ENCODE data around the gene ANAPC16. TPM values are rescaled to one million over a fixed set of nuclear protein-coding genes. Genes with fewer than 3 reads are reported as not detected.
A peak's percentile ranks its signal among the peaks of the same experiment; 100 is the strongest.

The ANAPC16 gene
- total and polyA plus RNA-seq, 2 experiments from 2014 or later, result 77.5 to 126 TPM

- no peak for TF ChIP-seq NANOG (IDR thresholded peaks at IDR 0.05; ENCODE audit: borderline replicate concordance)
Measured at GRCh38 chr10:72270607-72271281, 54.9 kb downstream of the ANAPC16 start (continued).

DNA sequence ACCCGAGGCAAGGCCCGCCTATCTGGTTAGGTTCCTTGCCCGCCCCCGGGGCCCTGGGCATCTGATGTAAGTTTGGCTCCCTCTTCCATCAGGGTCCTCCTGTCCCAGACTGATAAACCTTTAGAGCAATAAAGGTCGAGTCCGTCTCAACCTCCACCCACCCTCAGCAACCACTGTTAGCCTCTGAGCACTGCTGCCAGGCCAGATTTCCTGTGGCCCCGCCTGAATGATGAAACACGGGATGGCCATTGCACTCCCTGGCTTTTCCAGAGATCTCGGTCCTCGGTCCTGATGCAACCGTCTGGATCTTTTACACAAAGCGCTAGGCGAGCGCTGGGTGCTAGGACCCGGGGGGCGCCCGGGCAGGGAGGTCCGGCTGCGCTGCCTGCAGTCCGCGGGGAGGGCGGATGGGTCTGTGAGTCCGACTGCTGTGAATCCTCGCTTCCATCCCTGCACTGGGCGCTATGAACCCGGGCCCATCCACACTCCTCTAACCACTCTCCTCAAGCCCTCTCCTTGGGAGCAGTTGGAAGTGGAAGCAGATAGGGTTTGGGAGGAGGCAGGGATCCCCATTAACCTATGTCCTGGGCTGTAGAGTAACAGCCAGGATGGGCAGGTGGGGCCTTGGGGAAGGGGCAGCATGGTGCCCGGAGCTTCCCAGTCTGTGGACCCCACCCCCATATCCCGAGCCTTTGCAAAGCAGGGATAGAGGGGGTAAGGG lies 57.0 kb downstream of the ANAPC16 start:
- peaks cover 37% of the 10 kb centered on the region for H3K4me1 ChIP-seq (ENCODE audit: insufficient read depth)
- Mint-ChIP-seq H3K36me3 (ENCODE audit: low read depth) (peaks cover 39% of the 10 kb centered on the region), H3K9me3 (no peaks in the 10 kb centered on the region; the same call in 2 of the 3 replicates), H3K4me3 (peak overlapping the region; percentile 92), H3K4me1 (peaks cover 46% of the 10 kb centered on the region), H3K27ac (peak overlapping the region; percentile 100), H3K27me3 (ENCODE audit: insufficient read depth, low read depth, poor library complexity) (peaks cover 24% of the 10 kb centered on the region)
- H3K27ac ChIP-seq (ENCODE audit: low read depth), result peak overlapping the region; percentile 99
- peaks cover 23% of the 10 kb centered on the region for H3F3A ChIP-seq (replicated peaks; ENCODE audit: low read depth)
- H3K4me2 ChIP-seq, result peak overlapping the region; percentile 94
- peaks cover 10% of the 10 kb centered on the region for H4K20me1 ChIP-seq (replicated peaks; ENCODE audit: insufficient read depth)
- H3K79me2 ChIP-seq (replicated peaks; ENCODE audit: insufficient read depth), result peaks cover 22% of the 10 kb centered on the region
- no peak overlapping the region for H2AFZ ChIP-seq
- H3K4me3 ChIP-seq, result peak overlapping the region; percentile 98
- DNase-seq (ENCODE audit: low spot score) (peak; percentile 97), ATAC-seq (peak; percentile 61)
- no peaks in the 10 kb centered on the region for H3K27me3 ChIP-seq (ENCODE audit: insufficient read depth)
- H3K9me2 ChIP-seq (ENCODE audit: insufficient read depth), result 0 out of 2 replicates have a peak, but pooled peaks cover 2% of the 10 kb centered on the region
- peaks cover 6% of the 10 kb centered on the region for H3K36me3 ChIP-seq (ENCODE audit: insufficient read depth)
- TF ChIP-seq NANOG (IDR thresholded peaks at IDR 0.05; ENCODE audit: borderline replicate concordance), result peak; percentile 42; the same call in 1 of the 2 replicates
- TF ChIP-seq EZH2 (IDR thresholded peaks at IDR 0.05; ENCODE audit: low read depth, unreplicated experiment), result no peak
- TF ChIP-seq CREB1 (CRISPR knock-in tag; IDR thresholded peaks at IDR 0.05; ENCODE audit: low read depth), result peak; percentile 59; the same call in 1 of the 2 replicates
- TF ChIP-seq POLR2AphosphoS5 (IDR thresholded peaks at IDR 0.05; ENCODE audit: low read depth), result peak; percentile 57
- TF ChIP-seq ETS1 (IDR thresholded peaks at IDR 0.05), result peak; percentile 34; the same call in 1 of the 2 replicates
- no peak for TF ChIP-seq STAT1 (IDR thresholded peaks at IDR 0.05; ENCODE audit: unreplicated experiment)
- TF ChIP-seq JUNB (IDR thresholded peaks at IDR 0.05; ENCODE audit: unreplicated experiment), result no peak
- TF ChIP-seq EZH2phosphoT487 (IDR thresholded peaks at IDR 0.05; ENCODE audit: unreplicated experiment), result no peak
- TF ChIP-seq, protein P1, sequence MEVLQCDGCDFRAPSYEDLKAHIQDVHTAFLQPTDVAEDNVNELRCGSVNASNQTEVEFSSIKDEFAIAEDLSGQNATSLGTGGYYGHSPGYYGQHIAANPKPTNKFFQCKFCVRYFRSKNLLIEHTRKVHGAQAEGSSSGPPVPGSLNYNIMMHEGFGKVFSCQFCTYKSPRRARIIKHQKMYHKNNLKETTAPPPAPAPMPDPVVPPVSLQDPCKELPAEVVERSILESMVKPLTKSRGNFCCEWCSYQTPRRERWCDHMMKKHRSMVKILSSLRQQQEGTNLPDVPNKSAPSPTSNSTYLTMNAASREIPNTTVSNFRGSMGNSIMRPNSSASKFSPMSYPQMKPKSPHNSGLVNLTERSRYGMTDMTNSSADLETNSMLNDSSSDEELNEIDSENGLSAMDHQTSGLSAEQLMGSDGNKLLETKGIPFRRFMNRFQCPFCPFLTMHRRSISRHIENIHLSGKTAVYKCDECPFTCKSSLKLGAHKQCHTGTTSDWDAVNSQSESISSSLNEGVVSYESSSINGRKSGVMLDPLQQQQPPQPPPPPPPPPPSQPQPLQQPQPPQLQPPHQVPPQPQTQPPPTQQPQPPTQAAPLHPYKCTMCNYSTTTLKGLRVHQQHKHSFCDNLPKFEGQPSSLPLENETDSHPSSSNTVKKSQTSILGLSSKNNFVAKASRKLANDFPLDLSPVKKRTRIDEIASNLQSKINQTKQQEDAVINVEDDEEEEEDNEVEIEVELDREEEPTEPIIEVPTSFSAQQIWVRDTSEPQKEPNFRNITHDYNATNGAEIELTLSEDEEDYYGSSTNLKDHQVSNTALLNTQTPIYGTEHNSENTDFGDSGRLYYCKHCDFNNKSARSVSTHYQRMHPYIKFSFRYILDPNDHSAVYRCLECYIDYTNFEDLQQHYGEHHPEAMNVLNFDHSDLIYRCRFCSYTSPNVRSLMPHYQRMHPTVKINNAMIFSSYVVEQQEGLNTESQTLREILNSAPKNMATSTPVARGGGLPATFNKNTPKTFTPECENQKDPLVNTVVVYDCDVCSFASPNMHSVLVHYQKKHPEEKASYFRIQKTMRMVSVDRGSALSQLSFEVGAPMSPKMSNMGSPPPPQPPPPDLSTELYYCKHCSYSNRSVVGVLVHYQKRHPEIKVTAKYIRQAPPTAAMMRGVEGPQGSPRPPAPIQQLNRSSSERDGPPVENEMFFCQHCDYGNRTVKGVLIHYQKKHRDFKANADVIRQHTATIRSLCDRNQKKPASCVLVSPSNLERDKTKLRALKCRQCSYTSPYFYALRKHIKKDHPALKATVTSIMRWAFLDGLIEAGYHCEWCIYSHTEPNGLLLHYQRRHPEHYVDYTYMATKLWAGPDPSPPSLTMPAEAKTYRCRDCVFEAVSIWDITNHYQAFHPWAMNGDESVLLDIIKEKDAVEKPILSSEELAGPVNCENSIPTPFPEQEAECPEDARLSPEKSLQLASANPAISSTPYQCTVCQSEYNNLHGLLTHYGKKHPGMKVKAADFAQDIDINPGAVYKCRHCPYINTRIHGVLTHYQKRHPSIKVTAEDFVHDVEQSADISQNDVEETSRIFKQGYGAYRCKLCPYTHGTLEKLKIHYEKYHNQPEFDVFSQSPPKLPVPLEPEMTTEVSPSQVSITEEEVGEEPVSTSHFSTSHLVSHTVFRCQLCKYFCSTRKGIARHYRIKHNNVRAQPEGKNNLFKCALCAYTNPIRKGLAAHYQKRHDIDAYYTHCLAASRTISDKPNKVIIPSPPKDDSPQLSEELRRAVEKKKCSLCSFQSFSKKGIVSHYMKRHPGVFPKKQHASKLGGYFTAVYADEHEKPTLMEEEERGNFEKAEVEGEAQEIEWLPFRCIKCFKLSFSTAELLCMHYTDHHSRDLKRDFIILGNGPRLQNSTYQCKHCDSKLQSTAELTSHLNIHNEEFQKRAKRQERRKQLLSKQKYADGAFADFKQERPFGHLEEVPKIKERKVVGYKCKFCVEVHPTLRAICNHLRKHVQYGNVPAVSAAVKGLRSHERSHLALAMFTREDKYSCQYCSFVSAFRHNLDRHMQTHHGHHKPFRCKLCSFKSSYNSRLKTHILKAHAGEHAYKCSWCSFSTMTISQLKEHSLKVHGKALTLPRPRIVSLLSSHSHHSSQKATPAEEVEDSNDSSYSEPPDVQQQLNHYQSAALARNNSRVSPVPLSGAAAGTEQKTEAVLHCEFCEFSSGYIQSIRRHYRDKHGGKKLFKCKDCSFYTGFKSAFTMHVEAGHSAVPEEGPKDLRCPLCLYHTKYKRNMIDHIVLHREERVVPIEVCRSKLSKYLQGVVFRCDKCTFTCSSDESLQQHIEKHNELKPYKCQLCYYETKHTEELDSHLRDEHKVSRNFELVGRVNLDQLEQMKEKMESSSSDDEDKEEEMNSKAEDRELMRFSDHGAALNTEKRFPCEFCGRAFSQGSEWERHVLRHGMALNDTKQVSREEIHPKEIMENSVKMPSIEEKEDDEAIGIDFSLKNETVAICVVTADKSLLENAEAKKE (CRISPR knock-in tag; IDR thresholded peaks at IDR 0.05), result no peak
- TF ChIP-seq, protein P2, sequence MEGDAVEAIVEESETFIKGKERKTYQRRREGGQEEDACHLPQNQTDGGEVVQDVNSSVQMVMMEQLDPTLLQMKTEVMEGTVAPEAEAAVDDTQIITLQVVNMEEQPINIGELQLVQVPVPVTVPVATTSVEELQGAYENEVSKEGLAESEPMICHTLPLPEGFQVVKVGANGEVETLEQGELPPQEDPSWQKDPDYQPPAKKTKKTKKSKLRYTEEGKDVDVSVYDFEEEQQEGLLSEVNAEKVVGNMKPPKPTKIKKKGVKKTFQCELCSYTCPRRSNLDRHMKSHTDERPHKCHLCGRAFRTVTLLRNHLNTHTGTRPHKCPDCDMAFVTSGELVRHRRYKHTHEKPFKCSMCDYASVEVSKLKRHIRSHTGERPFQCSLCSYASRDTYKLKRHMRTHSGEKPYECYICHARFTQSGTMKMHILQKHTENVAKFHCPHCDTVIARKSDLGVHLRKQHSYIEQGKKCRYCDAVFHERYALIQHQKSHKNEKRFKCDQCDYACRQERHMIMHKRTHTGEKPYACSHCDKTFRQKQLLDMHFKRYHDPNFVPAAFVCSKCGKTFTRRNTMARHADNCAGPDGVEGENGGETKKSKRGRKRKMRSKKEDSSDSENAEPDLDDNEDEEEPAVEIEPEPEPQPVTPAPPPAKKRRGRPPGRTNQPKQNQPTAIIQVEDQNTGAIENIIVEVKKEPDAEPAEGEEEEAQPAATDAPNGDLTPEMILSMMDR (conservative IDR thresholded peaks at IDR 0.05; ENCODE audit: low read depth in 2 of 2), result no peak
- TF ChIP-seq ZNF114 (CRISPR knock-in tag; IDR thresholded peaks at IDR 0.05), result no peak

Data from GM23338 (cell line).